Smooth muscle cell (in vitro differentiated cells): Measurements from ENCODE around the gene ATP2C2. TPM values are rescaled to one million over a fixed set of nuclear protein-coding genes. Genes with fewer than 3 reads are reported as not detected.

Experiments
- DNase-seq: peaks from one replicate; lab custom pipeline; 2025; ENCODE audit not compliant: unreplicated experiment; lab: John Stamatoyannopoulos, UW
- H2AFZ ChIP-seq: fragments of 200-600 bp; sonication (generic); 2 replicates; pipeline ENCODE4 v1.6.0; 2016; ENCODE audit warnings: antibody characterized with exemption, low read depth, mild to moderate bottlenecking
- H3F3A ChIP-seq: fragments of 200-600 bp; sonication (generic); 2 replicates; pipeline ENCODE4 v1.6.0; 2017; ENCODE audit warnings: antibody characterized with exemption, low read depth
- H3K27ac ChIP-seq: fragments of 200-600 bp; sonication (generic); 2 replicates; pipeline ENCODE4 v1.5.1; 2016; ENCODE audit warnings: low read depth, mild to moderate bottlenecking
- H3K27me3 ChIP-seq: fragments of 200-600 bp; sonication (generic); 2 replicates; pipeline ENCODE4 v1.6.1; 2016; ENCODE audit warnings: low read depth, mild to moderate bottlenecking
- H3K36me3 ChIP-seq: fragments of 200-600 bp; sonication (generic); 2 replicates; pipeline ENCODE4 v1.5.1; 2016; ENCODE audit warnings: low read depth
- H3K4me1 ChIP-seq: fragments of 200-600 bp; sonication (generic); 2 replicates; pipeline ENCODE4 v1.5.1; 2016; ENCODE audit warnings: low read depth
- H3K4me2 ChIP-seq: fragments of 200-600 bp; sonication (generic); 2 replicates; pipeline ENCODE4 v1.6.0; 2016; ENCODE audit warnings: mild to moderate bottlenecking
- H3K4me3 ChIP-seq: fragments of 200-600 bp; sonication (generic); 2 replicates; pipeline ENCODE4 v1.5.1; 2016; ENCODE audit warnings: mild to moderate bottlenecking
- H3K79me2 ChIP-seq: fragments of 200-600 bp; sonication (generic); 2 replicates; pipeline ENCODE4 v1.6.0; 2016; ENCODE audit warnings: low read depth, mild to moderate bottlenecking
- H3K9ac ChIP-seq: fragments of 200-600 bp; sonication (generic); 2 replicates; pipeline ENCODE4 v1.6.0; 2016; ENCODE audit warnings: low read depth
- H3K9me3 ChIP-seq: fragments of 200-600 bp; sonication (generic); replicated peaks from 2 replicates; pipeline ENCODE4 v1.5.1; 2016; ENCODE audit warnings: low read depth
- H4K20me1 ChIP-seq: fragments of 200-600 bp; sonication (generic); 2 replicates; pipeline ENCODE4 v1.6.0; 2016; ENCODE audit warnings: low read depth
- WGBS: methylation state at CpG from one replicate; pipeline ENCODE4 v1.1.7; 2016; ENCODE audit warnings: low lambda C conversion rate; 5-methylcytosine and 5-hydroxymethylcytosine counted together
- polyA plus RNA-seq: library from polyadenylated mRNA; unstranded; fragments of >200 nt; fragmentation: Nextera tagmentation; extraction: Ambion mirVana; gene quantifications from 2 replicates; pipeline ENCODE4 v1.2.1, GENCODE V29; 2016
- total RNA-seq: library from RNA; depleted of rRNA; stranded (reverse); fragments of >200 nt; gene quantifications from 2 replicates; pipeline ENCODE4 v1.2.3, GENCODE V29; 2014
- TF ChIP-seq, protein P1 (sequence below): fragments of 200-600 bp; sonication (generic); IDR thresholded peaks from 2 replicates; pipeline ENCODE4 v1.5.1; 2017; ENCODE audit warnings: borderline replicate concordance, mild to moderate bottlenecking, antibody characterized with exemption; ENCODE audit not compliant: insufficient read depth, poor library complexity, severe bottlenecking

Gene ATP2C2
- total and polyA plus RNA-seq, 2 experiments from 2014 or later, result 3.1 to 4.1 TPM

DNA sequence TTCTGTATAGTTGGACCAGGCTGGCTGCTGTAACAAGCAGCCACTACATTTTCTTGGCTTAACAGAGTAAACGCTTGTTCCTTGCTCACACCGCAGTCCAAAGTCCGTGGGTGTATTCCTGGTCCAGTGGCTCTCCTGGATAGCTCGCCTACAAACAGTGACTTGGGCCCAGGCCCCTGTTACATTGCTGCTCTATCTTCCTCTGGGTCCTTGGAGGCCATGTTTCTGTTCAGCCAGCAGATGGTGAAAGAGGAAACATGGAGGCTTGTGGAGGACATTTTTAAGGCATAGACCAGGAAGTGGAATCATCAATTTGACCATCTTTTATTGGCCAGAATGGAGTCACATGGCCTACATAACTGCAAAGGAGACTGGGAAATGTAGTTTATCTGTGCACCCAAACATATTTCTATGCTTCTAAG, 55.1 kb downstream of the ATP2C2 start:
- TF ChIP-seq, protein P1, sequence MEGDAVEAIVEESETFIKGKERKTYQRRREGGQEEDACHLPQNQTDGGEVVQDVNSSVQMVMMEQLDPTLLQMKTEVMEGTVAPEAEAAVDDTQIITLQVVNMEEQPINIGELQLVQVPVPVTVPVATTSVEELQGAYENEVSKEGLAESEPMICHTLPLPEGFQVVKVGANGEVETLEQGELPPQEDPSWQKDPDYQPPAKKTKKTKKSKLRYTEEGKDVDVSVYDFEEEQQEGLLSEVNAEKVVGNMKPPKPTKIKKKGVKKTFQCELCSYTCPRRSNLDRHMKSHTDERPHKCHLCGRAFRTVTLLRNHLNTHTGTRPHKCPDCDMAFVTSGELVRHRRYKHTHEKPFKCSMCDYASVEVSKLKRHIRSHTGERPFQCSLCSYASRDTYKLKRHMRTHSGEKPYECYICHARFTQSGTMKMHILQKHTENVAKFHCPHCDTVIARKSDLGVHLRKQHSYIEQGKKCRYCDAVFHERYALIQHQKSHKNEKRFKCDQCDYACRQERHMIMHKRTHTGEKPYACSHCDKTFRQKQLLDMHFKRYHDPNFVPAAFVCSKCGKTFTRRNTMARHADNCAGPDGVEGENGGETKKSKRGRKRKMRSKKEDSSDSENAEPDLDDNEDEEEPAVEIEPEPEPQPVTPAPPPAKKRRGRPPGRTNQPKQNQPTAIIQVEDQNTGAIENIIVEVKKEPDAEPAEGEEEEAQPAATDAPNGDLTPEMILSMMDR, result no peak
- H3K4me1 ChIP-seq, result no peaks in the 10 kb centered on the region

DNA sequence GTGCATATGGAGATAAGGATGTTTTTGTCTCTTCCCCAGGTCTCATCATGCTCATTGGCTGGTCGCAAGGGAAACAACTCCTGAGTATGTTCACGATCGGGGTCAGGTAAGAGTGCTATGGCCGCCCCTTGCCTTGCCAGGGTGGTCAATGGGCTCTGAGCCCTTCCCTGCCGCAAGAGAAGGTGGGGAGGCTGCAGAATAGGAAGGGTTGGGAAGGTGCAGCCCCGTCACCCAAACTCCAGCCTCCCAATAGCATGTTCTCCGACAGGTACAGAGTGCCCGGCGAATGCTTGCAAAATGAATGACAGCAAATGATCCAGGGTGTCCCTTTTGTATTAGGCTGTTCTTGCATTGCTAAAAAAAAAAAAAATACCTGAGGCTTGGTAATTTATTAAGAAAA, 57.4 kb downstream of the ATP2C2 start:
- no peaks in the 10 kb centered on the region for H3K9me3 ChIP-seq
- no peak overlapping the region for H2AFZ ChIP-seq
- H3K79me2 ChIP-seq, result no peaks in the 10 kb centered on the region
- no peaks in the 10 kb centered on the region for H4K20me1 ChIP-seq
- no peaks in the 10 kb centered on the region for H3K36me3 ChIP-seq
- H3K4me1 ChIP-seq, result no peaks in the 10 kb centered on the region
- TF ChIP-seq, protein P1, result no peak
- H3K4me3 ChIP-seq, result no peak overlapping the region
- no peaks in the 10 kb centered on the region for H3F3A ChIP-seq
- no peak overlapping the region for H3K4me2 ChIP-seq
- H3K27me3 ChIP-seq, result peaks cover 7% of the 10 kb centered on the region
- no peak for DNase-seq
- 94% methylated on average over 9 of the region's 9 CpGs for WGBS
- no peak overlapping the region for H3K27ac ChIP-seq
- no peak overlapping the region for H3K9ac ChIP-seq

More for the DNA sequence above, 55.1 kb downstream of the ATP2C2 start:
- Histone ChIP-seq H4K20me1 (no peaks in the 10 kb centered on the region), H3K9me3 (no peaks in the 10 kb centered on the region), H3K79me2 (no peaks in the 10 kb centered on the region), H3F3A (no peaks in the 10 kb centered on the region), H3K27me3 (peaks cover under 1% of the 10 kb centered on the region), H3K9ac (no peak overlapping the region), H3K27ac (no peak overlapping the region), H3K4me2 (no peak overlapping the region), H2AFZ (no peak overlapping the region), H3K4me3 (no peak overlapping the region), H3K36me3 (no peaks in the 10 kb centered on the region)
- WGBS, result 96% methylated on average over 4 of the region's 4 CpGs
- no peak for DNase-seq

DNA sequence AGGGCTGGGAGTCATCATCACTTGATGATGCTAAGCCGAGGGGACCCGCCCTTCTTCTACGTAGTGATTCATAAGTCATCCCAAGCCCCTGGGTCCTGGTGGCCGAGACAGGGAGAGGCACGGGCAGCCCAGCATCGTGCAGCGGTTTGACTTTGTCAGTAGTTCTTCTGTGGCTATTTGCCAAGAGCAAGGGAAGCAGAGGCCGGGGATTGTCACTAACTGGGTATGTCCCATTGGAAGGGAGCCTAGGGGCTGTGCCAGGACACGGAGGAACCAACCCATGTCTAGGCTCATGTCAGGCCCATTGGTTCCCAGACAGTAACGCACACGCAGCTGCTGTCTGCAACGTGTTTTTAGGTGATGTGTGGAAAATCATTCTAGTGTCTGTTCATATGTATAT, 58.5 kb downstream of the ATP2C2 start:
- TF ChIP-seq, protein P1, result no peak
- Histone ChIP-seq H3K79me2 (no peaks in the 10 kb centered on the region), H3K4me3 (no peak overlapping the region), H3K36me3 (no peaks in the 10 kb centered on the region), H3K9me3 (no peaks in the 10 kb centered on the region), H3F3A (no peaks in the 10 kb centered on the region), H3K4me2 (no peak overlapping the region), H3K27ac (no peak overlapping the region), H3K27me3 (peaks cover 14% of the 10 kb centered on the region), H4K20me1 (no peaks in the 10 kb centered on the region), H3K9ac (no peak overlapping the region), H3K4me1 (no peaks in the 10 kb centered on the region), H2AFZ (no peak overlapping the region)
- no peak for DNase-seq
- WGBS, result 94% methylated on average over 12 of the region's 12 CpGs

DNA sequence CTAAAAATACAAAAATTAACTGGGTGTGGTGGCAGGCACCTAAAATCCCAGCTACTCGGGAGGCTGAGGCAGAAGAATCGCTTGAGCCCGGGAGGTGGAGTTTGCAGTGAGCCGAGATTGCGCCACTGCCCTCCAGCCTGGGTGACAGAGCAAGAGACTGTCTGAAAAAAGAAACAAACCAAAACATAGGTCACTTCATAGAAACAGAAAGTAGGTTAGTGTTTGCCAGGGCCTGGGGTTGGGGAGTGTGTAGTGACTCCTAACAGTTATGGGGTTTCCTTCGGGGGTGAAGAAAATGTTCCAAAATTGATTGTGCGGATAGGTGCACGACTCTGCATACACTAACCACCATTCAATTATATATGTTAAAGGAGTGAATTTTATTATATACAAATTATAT, 59.2 kb downstream of the ATP2C2 start:
- Histone ChIP-seq H3K9me3 (no peaks in the 10 kb centered on the region), H3K4me1 (no peaks in the 10 kb centered on the region), H3K27me3 (peaks cover 17% of the 10 kb centered on the region), H3F3A (no peaks in the 10 kb centered on the region), H3K79me2 (no peaks in the 10 kb centered on the region), H4K20me1 (no peaks in the 10 kb centered on the region), H3K4me3 (no peak overlapping the region), H3K4me2 (no peak overlapping the region), H3K27ac (no peak overlapping the region), H2AFZ (no peak overlapping the region), H3K36me3 (no peaks in the 10 kb centered on the region), H3K9ac (no peak overlapping the region)
- 85% methylated on average over 8 of the region's 8 CpGs for WGBS
- DNase-seq, result no peak
- TF ChIP-seq, protein P1, result no peak
